Fibroblast of the aortic adventitia (primary cell): ENCODE measurements around the gene ZYG11A. TPM values are rescaled to one million over a fixed set of nuclear protein-coding genes. Genes with fewer than 3 reads are reported as not detected.

ENCODE experiments used
- DNase-seq: peaks from one replicate; pipeline ENCODE4 v3.0.0-alpha.2; 2010; ENCODE audit warnings: low read depth
- H3K4me3 ChIP-seq: 2 replicates; pipeline ENCODE4 v1.5.1; 2011; ENCODE audit warnings: low read depth, mild to moderate bottlenecking, control low read depth, low read length, moderate library complexity
- total RNA-seq: library from RNA; depleted of rRNA; stranded (reverse); fragments of >200 nt; gene quantifications from 2 replicates; pipeline ENCODE4 v1.2.3, GENCODE V29; 2012; ENCODE audit warnings: low replicate concordance
- TF ChIP-seq, protein P1 (sequence below): IDR thresholded peaks from 2 replicates; pipeline ENCODE4 v1.5.1; 2011; ENCODE audit warnings: mild to moderate bottlenecking, low read length, control low read depth, inconsistent platforms; ENCODE audit not compliant: insufficient read depth

The ZYG11A gene
- total RNA-seq, 1 donor: 0.72 TPM

DNA sequence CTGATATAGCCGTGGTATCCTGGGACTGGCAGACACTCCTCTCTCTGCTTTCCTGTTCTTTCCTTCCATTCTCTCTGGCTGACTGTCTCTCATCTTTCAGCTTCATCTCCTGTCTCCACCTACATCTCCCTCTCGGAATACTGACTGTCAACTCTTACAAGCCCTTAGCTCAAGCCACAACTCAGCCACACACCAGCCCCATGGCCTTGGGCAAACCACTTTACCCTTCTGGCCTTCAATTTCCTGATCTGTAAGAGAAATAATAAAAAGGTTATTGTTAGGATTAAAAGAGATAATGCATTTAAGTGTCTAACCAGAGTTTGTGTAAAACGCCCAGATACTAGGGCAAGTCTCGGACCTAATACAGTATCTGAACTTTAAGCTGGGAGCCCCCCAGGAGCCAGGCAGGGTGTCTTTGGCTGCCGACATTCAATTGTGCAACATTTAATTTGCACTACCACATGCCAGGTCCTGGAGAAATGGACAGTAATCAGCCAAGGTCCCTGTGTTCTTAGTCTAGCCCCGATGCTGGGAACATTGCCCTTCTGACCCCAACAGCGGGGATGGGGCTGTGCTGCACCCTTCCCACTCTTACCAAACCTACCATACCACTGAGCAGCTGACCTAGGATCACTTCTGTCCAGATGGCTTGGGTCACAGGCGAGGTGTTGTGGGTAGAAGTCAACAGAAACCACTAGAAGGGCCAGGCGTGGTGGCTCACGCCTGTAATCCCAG is 73.8 kb downstream of the ZYG11A start:
- H3K4me3 ChIP-seq: no peak overlapping the region
- DNase-seq: no peak
- TF ChIP-seq, protein P1, sequence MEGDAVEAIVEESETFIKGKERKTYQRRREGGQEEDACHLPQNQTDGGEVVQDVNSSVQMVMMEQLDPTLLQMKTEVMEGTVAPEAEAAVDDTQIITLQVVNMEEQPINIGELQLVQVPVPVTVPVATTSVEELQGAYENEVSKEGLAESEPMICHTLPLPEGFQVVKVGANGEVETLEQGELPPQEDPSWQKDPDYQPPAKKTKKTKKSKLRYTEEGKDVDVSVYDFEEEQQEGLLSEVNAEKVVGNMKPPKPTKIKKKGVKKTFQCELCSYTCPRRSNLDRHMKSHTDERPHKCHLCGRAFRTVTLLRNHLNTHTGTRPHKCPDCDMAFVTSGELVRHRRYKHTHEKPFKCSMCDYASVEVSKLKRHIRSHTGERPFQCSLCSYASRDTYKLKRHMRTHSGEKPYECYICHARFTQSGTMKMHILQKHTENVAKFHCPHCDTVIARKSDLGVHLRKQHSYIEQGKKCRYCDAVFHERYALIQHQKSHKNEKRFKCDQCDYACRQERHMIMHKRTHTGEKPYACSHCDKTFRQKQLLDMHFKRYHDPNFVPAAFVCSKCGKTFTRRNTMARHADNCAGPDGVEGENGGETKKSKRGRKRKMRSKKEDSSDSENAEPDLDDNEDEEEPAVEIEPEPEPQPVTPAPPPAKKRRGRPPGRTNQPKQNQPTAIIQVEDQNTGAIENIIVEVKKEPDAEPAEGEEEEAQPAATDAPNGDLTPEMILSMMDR: no peak

DNA sequence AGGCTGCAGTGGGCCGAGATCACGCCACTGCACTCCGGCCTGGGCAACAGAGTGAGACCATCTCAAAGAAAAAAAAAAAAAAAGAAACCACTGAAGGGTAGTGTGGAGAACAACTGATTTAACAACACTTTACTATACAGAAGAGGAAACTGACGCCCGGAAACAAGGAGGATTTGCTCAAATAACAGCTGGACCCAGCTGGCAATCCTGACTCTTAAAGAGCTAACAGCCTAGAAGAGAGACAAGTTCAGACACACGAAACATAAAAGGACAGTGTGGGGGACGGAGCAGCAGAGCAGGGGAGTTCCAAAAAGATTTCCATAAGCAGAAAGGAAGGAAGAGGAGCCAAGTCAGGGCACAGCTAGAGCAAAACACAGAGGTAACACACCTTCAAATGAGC is 74.6 kb downstream of the ZYG11A start:
- H3K4me3 ChIP-seq: no peak overlapping the region
- TF ChIP-seq, protein P1: no peak
- no peak for DNase-seq

DNA sequence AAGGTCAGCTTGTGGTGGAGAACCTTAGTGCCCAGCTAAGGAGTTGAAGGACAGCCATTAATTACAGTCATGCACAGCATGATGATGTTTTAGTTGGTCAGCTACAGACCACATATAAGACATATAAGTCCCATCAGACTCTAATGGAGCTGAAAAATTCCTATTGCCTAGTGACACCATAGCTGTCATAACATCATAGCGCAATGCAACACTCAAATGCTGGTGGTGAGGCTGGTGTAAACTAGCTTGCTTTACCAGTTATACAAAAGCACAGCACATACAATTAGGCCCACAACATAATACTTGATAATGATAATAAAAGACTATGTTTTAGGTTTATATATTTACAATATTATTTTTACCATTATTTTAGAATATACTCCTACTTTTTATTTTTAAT is 75.0 kb downstream of the ZYG11A start:
- no peak overlapping the region for H3K4me3 ChIP-seq
- TF ChIP-seq, protein P1: no peak
- no peak for DNase-seq

DNA sequence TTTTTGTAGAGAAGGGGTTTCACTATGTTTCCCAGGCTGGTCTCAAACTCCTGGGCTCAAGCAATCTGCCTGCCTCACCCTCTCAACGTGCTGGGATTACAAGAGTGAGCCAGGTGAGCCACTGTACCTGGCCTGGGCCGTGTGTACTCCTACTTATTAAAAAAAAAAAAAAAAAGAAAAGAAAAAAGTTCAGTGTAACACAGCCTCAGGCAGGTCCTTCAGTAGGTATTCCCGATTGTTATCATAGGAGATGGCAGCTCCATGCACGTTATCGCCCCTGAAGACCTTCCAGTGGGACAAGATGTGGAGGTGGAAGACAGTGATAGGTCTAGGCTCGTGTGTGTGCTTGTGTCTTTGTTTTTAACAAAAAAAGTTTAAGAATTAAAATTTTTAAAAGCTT is 75.6 kb downstream of the ZYG11A start:
- no peak for DNase-seq
- TF ChIP-seq, protein P1: no peak

DNA sequence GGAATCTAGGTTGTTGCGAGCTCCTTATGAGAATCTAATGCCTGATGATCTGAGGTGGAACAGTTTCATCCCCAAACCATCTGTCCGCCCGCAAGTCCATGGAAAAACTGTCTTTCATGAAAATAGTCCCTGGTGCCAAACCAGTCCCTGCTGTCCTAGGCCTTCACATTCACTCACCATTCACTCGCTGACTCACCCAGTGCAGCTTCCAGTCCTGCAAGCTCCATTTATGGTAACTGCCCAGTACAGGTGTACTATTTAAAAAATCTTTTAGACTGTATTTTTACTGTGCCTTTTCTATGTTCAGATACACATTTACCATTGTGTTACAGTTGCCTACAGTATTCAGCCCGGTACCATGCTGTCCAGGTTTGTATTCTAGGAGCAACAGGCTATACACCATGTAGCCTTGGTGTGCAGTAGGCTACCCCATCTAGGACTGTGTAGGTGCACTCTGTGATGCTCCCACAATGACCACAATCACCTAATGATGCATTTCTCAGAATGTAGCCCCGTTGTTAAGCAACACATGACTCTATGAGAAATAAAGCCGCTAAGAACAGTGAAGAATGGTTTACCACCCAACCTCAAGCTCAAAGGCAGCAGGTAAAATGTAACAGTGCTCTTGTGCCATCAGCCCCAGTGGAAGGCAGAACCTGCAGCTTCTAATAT is 76.6 kb downstream of the ZYG11A start:
- DNase-seq: no peak
- TF ChIP-seq, protein P1: no peak
- no peak overlapping the region for H3K4me3 ChIP-seq

More for the DNA sequence above, 75.6 kb downstream of the ZYG11A start:
- H3K4me3 ChIP-seq: no peak overlapping the region

DNA sequence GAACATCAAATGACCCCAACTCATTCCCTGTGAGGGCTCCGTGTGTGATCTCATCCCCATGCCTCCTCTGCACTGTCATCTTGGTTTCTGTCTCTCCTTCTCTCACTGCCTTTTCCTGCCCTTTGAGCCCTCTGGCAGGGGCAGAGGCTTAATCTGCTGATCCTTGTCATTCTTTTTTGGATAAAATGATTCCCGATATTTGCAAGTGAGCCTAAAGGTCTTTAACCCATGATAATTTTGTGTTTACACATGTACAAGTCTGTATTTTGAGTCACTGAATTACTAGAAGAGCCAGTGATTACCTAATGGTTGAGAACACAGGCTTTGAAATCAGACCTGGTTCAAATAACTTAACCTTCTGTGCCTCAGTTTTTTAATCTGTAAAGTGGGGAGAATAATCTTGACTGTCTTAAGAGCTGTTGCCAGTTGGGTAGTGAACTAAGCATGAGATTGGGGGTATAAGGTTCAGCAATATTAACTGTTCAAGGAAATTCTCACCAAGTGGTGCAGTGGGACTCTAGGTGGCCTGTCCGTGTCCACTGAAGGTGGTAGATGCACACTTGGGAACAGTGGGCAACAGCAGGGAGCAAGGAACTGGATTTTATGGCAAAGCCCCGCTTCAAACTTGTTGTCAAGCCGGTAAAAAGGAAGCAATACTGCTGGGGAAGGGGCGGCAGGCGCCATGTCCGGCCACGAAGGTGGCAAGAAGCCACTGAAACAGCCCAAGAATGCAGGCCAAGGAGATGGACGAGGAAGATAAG is 77.3 kb downstream of the ZYG11A start:
- TF ChIP-seq, protein P1: no peak
- H3K4me3 ChIP-seq: no peak overlapping the region
- DNase-seq: no peak
